Skeletal muscle tissue (tissue), 4 donors: Measurements from ENCODE around the gene VSTM4. TPM values are rescaled to one million over a fixed set of nuclear protein-coding genes. Genes with fewer than 3 reads are reported as not detected.

ENCODE experiments used
- H3K27ac ChIP-seq: one replicate; pipeline ENCODE4 v1.7.0; 2013; ENCODE audit warnings: mild to moderate bottlenecking, low read depth, low read length, inconsistent platforms
- H3K27me3 ChIP-seq, 3 donors: one replicate each; pipeline ENCODE4 v1.7.0; 2013; ENCODE audit warnings: low read length in 3 of 3; ENCODE audit not compliant: control insufficient read depth in 3 of 3, insufficient read depth in 3 of 3
- H3K36me3 ChIP-seq, 3 donors: one replicate each; pipeline ENCODE4 v1.7.0; 2013; ENCODE audit warnings: low read length in 3 of 3; ENCODE audit not compliant: control insufficient read depth in 3 of 3, insufficient read depth in 3 of 3
- H3K4me1 ChIP-seq, 3 donors: one replicate each; pipeline ENCODE4 v1.7.0; 2013; ENCODE audit warnings: low read length in 3 of 3, mild to moderate bottlenecking in 3 of 3; ENCODE audit not compliant: control insufficient read depth in 3 of 3, insufficient read depth in 3 of 3
- H3K4me3 ChIP-seq, 3 donors: one replicate each; pipeline ENCODE4 v1.7.0; 2013; ENCODE audit warnings: low read length in 3 of 3
- H3K9ac ChIP-seq, 3 donors: one replicate each; pipeline ENCODE4 v1.7.0; 2013; ENCODE audit warnings: low read length in 3 of 3, mild to moderate bottlenecking in 3 of 3, moderate library complexity in 2 of 3, low read depth in 1 of 3
- H3K9me3 ChIP-seq, 3 donors: one replicate each; pipeline ENCODE4 v1.7.0; 2013; ENCODE audit warnings: low read length in 3 of 3; ENCODE audit not compliant: control insufficient read depth in 3 of 3
- total RNA-seq: library from RNA; depleted of rRNA; stranded (reverse); fragments of >200 nt; gene quantifications from one replicate; pipeline ENCODE4 v1.2.3, GENCODE V29; 2014
- donor health status: Osteomylitis.

The VSTM4 gene
- total RNA-seq, 1 donor from 2014 or later, result 40.7 TPM

DNA sequence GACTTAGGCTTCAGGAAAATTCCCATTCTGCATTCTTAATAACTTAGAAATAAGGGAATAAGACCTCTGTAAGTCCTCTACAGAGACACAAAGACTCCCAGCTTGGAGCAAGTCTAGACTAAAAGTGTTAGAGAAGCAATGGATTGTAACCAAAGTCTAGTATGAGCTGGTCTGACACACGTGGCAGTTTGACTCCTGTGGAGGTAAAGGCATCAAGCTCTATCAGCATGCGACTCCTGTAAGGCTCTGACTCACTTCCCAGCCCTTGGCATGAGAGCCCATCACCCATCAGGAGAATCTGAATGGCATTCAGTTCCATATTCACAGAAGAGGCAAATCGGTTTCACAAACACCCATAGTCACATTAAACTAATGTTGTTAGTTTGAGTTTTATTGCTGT lies 4.4 kb upstream of the VSTM4 start:
- Histone ChIP-seq H3K36me3 (no peaks in the 10 kb centered on the region), H3K27me3 (no peaks in the 10 kb centered on the region), H3K27ac (no peak overlapping the region), H3K4me1 (peaks cover 0 to 8% (median 3%) of the 10 kb centered on the region in 3 donors), H3K9ac (no peak overlapping the region), H3K9me3 (no peaks in the 10 kb centered on the region), H3K4me3 (no peak overlapping the region)

DNA sequence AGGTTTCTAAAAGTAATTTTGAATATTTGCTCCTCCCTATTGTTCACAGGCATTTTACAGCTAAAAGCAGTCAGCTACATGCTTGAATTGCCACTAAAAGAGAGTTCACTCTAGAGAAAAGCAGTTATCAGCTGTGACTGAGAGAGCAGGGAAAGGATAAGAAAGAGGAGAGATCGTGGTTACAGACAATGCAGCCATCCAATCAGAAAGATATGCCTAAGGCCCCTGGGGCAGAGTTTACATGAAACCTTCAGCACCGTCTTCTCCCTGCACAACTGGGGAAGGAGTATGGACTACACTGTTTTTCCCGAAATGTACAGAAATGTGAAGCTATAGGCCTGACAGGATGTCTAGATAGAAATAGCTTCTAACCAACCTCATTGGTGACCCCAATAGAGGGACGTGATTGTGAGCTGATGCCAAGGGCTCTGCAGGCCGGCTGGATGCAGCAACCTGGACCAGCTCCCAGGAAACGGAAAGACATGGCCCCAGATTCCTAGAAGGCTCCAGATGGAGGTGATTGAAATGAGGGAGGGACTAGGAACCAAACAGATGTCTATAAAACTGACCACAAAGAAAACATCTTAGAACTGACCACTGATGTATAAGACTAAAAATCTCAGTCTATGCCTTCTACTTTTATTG lies 3.2 kb upstream of the VSTM4 start:
- Histone ChIP-seq H3K4me1 (peaks cover 4 to 17% (median 5%) of the 10 kb centered on the region in 3 donors), H3K27ac (no peak overlapping the region), H3K9me3 (no peaks in the 10 kb centered on the region), H3K9ac (no peak overlapping the region), H3K27me3 (no peaks in the 10 kb centered on the region), H3K36me3 (no peaks in the 10 kb centered on the region), H3K4me3 (no peak overlapping the region)

DNA sequence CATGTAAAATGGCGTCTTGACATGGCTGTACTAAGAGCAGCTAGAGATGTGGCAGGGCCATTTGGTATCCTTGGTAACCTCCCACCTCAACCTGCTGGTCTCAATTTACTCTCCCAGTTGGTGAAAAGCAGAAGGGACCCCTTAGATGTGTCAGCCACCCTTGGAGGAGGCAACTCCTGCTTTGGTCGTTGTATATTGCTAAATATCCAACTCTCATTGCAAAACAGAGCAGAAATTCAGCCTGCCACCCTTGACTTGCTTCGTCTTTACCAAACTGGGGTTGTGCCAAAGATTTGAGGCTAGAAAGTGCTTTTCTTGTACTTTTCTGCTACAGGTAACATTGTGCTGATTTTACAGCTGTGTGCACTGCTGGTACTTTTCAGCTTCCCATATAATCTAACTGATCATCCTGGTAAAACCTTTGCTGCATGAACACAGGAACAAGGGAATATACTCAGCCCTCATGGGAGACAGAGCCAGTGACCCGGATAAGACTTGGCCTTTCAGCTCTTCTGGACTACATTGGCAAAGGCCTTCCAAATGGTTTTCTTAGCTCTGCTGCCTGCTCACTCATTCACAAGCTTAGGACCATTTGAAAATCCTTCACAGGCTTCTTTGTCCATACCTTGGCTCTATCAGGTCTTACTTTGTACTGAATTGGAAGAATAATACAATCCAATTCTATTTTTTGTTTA lies 2.2 kb upstream of the VSTM4 start:
- H3K27me3 ChIP-seq, result no peaks in the 10 kb centered on the region
- H3K27ac ChIP-seq, result no peak overlapping the region
- H3K4me1 ChIP-seq, result peaks cover 10 to 27% (median 11%) of the 10 kb centered on the region in 3 donors
- no peak overlapping the region for H3K9ac ChIP-seq
- H3K9me3 ChIP-seq, result no peaks in the 10 kb centered on the region
- H3K36me3 ChIP-seq, result no peaks in the 10 kb centered on the region
- H3K4me3 ChIP-seq, result no peak overlapping the region

DNA sequence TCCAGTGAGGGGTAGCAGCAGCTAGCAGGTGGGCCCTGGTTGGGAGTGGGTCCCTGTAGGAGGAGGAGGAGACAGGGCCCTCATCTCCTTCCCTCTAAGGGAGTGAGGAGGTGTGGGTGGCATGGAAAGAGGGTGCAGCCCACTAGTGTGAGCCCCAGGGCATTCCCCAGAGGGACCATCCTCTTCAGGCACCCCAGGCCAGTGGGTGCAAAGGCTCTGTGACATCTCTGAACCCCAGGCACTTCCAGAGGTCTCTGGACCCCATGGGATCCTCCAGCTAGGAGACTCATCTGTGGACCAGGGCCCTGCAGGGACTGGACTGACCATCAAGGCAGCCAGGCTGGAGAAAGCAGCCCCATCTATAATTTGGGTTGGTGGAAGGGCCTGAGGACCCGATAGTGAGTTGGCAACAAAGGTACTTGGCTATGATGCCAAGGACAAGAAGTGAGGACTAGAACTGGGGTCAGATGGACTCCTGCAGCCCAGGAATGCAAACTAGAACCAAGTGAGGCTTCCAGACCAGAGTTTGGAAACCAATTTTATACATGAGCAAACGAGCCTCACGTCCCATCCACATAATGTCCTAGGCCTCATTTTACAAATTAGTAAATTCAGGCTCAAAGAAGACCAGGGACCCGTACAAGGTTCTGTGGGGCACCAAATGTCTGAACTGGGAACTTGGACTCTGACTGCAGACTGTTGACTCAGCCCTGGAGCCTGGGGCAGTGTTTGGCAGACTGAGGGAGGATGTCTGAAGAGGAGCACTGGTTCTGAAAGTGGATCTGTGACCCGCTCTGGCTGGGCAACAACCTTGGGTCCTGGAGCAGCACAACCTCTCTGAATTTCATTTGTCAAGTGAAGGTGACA lies 1.4 kb upstream of the VSTM4 start:
- no peak overlapping the region for H3K4me3 ChIP-seq
- H3K27me3 ChIP-seq, result no peaks in the 10 kb centered on the region
- no peak overlapping the region for H3K9ac ChIP-seq
- H3K4me1 ChIP-seq, result peaks cover 10 to 34% (median 15%) of the 10 kb centered on the region in 3 donors
- no peaks in the 10 kb centered on the region for H3K9me3 ChIP-seq
- no peak overlapping the region for H3K27ac ChIP-seq
- H3K36me3 ChIP-seq, result no peaks in the 10 kb centered on the region

DNA sequence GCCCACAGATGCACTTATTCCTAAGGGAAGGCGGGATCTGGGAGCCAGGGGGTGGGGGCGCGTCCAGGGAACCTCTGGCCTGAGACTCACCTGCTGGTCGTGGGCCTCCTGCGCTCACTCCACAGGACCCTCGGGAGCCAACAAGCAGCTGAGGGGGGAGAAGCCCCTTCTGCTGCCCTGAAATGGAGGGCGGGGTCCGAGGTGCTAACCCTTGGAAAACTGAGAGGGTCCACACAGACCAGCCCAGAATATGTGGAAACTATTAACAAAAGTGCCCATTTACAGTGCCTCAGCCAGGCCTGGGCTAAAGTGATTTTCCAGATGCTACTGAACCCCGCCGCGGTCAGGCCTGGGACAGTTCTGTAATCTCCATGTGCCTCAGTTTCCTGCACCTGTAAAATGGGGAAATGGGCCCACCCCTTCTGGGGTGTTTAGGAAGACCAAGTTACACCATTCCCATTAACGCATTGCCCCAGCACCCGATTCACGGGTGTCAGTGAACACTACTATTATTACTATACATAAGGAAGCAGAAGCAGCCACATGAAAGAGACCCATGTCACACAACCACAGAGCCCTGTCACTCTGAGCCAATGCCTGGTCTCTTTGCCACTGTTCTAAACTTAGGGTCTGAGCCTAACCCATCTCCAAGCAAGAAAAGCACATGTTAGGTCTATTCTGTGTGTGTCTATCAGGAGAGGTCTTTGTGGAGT lies 630 bp upstream of the VSTM4 start:
- Histone ChIP-seq H3K9ac (peak overlapping the region in 1 of 3 donors; percentile 16), H3K36me3 (no peaks in the 10 kb centered on the region), H3K9me3 (no peaks in the 10 kb centered on the region), H3K4me1 (peaks cover 16 to 42% (median 17%) of the 10 kb centered on the region in 3 donors), H3K27ac (peak overlapping the region; percentile 43), H3K27me3 (peaks cover 0 to 5% (median 3%) of the 10 kb centered on the region in 3 donors), H3K4me3 (peak overlapping the region in 1 of 3 donors; percentile 35)

DNA sequence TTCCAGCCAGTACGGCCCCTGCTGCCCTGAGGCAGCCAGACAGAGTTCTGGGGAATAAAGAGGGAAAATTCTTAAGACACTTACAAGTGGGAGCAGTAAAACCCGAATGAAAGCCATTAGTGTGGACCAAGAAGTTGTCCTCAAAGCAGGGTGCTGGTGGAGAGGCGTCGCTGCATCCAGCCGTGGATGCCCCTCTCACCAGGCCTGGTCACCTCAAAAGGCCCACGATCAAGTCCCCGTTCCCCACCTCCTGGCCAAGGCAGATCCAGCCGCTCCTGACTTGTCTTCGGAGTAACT lies 656 bp downstream of the VSTM4 start:
- Histone ChIP-seq H3K27ac (peak overlapping the region; percentile 66), H3K9ac (peak overlapping the region; percentile 71 to 83 (median 79)), H3K36me3 (no peaks in the 10 kb centered on the region), H3K4me1 (peaks cover 29 to 53% (median 29%) of the 10 kb centered on the region in 3 donors), H3K9me3 (no peaks in the 10 kb centered on the region), H3K4me3 (peak overlapping the region; percentile 77 to 80 (median 79)), H3K27me3 (peaks cover 0 to 7% (median 3%) of the 10 kb centered on the region in 3 donors)

DNA sequence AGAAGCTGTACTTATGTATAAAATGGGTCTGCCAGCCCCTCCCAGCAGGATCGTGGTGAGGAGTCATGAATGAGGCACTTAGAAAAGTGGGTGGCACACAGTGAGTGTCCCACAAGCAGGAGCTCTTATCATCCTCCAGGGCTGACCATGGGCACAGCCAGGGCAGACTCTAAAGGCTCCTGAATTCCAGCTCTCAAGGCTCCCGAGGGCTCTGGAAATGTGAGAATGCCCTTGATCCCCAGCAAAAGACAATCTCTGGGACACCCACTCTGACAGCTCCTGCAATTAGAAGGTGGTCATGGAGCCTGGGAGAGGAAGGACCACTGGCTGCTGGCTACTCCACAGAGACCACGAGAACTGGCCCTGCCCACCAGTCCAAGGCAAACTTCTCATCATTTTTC lies 1.6 kb downstream of the VSTM4 start:
- H3K9me3 ChIP-seq, result no peaks in the 10 kb centered on the region
- no peaks in the 10 kb centered on the region for H3K36me3 ChIP-seq
- H3K27me3 ChIP-seq, result peaks cover 0 to 7% (median 3%) of the 10 kb centered on the region in 3 donors
- H3K9ac ChIP-seq, result peak overlapping the region in 2 of 3 donors; percentile 10 to 45
- peaks cover 32 to 63% (median 38%) of the 10 kb centered on the region in 3 donors for H3K4me1 ChIP-seq
- H3K4me3 ChIP-seq, result peak overlapping the region; percentile 23 to 51 (median 45)
- H3K27ac ChIP-seq, result peak overlapping the region; percentile 66

DNA sequence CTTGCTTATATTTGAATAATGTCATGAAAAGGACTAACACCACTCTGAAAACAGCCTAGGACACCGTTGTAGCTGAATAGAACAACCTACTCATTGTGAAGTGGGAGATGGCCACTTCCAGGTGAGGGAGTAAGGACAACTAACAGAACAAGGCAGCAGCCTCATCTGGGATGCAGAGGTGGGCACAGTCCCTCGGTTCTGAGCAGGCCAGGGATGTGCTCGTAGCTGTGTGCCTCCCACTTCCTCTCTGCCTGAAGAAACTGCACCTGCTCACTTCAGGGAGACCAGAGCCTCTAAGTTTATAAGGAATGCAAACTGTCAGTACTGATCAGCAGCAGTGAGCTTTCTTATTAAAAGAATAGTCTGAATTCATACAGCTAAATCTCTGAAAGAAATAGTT lies 2.5 kb downstream of the VSTM4 start:
- peaks cover 0 to 7% (median 3%) of the 10 kb centered on the region in 3 donors for H3K27me3 ChIP-seq
- H3K9me3 ChIP-seq, result no peaks in the 10 kb centered on the region
- no peak overlapping the region for H3K27ac ChIP-seq
- H3K36me3 ChIP-seq, result no peaks in the 10 kb centered on the region
- peaks cover 33 to 64% (median 39%) of the 10 kb centered on the region in 3 donors for H3K4me1 ChIP-seq
- H3K9ac ChIP-seq, result no peak overlapping the region
- no peak overlapping the region for H3K4me3 ChIP-seq

DNA sequence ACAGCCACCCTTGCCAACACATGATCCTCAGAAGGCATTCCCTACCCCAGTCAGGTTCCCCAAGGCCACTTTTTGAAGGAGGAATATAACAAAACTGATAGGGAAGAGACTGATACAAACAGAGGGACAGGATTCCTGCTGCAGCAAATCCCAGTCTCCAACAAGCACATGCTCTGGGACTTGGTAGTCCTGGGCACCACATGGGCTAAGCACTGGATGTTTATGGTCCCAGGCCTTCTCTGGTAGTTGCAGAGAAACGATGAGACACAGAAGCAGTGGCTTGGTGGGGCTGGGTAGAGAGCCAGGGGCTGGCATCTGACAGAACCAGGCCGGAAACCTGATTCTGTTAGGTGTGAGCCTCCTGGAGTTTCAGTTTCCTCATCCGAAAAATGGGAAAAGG lies 3.2 kb downstream of the VSTM4 start:
- H3K9me3 ChIP-seq, result no peaks in the 10 kb centered on the region
- no peak overlapping the region for H3K27ac ChIP-seq
- no peak overlapping the region for H3K4me3 ChIP-seq
- no peak overlapping the region for H3K9ac ChIP-seq
- H3K27me3 ChIP-seq, result peaks cover 0 to 7% (median 3%) of the 10 kb centered on the region in 3 donors
- peaks cover 36 to 68% (median 43%) of the 10 kb centered on the region in 3 donors for H3K4me1 ChIP-seq
- H3K36me3 ChIP-seq, result no peaks in the 10 kb centered on the region
